HL-60 (cell line): ENCODE results near the gene MILR1.

Source experiments
- DNase-seq, 2 experiments: peaks; one replicate each; pipeline ENCODE4 v3.0.0-alpha.2; 2010 to 2020; ENCODE audit warnings: low read depth in 1 of 2, low spot score in 1 of 2
- H3K27ac ChIP-seq: fragments of 250-450 bp; sonication (Bioruptor Pico); replicated peaks from 2 replicates; pipeline ENCODE4 v1.5.1; 2020; ENCODE audit warnings: mild to moderate bottlenecking, moderate library complexity
- H3K27me3 ChIP-seq: fragments of 250-450 bp; sonication (Bioruptor Pico); 2 replicates; pipeline ENCODE4 v1.5.1; 2021; ENCODE audit warnings: mild to moderate bottlenecking, moderate library complexity; ENCODE audit not compliant: insufficient read depth, poor library complexity, severe bottlenecking
- H3K4me3 ChIP-seq: replicated peaks from 2 replicates; pipeline ENCODE4 v1.5.1; 2011; ENCODE audit warnings: mild to moderate bottlenecking, control low read depth, low read length; ENCODE audit not compliant: insufficient read depth
- CTCF ChIP-seq: IDR thresholded peaks from one replicate; pipeline ENCODE4 v1.5.1; 2011; ENCODE audit warnings: low read length, control low read depth, inconsistent platforms; ENCODE audit not compliant: insufficient read depth
- GABPA ChIP-seq: IDR thresholded peaks from 2 replicates; pipeline ENCODE4 v1.6.1; 2012; ENCODE audit warnings: low read depth
- POLR2AphosphoS5 ChIP-seq: IDR thresholded peaks from 2 replicates; pipeline ENCODE4 v1.6.1; 2012; ENCODE audit warnings: low read depth
- REST ChIP-seq: IDR thresholded peaks from 2 replicates; pipeline ENCODE4 v1.6.1; 2012; ENCODE audit warnings: low read depth; ENCODE audit not compliant: insufficient replicate concordance
- SPI1 ChIP-seq: IDR thresholded peaks from 2 replicates; pipeline ENCODE4 v1.6.1; 2012; ENCODE audit warnings: low read depth, mild to moderate bottlenecking, borderline replicate concordance

Gene MILR1

GRCh38 chr17:64472564-64472963 is 23.6 kb downstream of the MILR1 start:
- H3K27ac ChIP-seq: no peak overlapping the region
- no peak for DNase-seq
- H3K27me3 ChIP-seq: no peaks in the 10 kb centered on the region
- no peak overlapping the region for H3K4me3 ChIP-seq
- TF ChIP-seq REST (no peak), POLR2AphosphoS5 (no peak), GABPA (no peak), CTCF (no peak), SPI1 (no peak)

DNA sequence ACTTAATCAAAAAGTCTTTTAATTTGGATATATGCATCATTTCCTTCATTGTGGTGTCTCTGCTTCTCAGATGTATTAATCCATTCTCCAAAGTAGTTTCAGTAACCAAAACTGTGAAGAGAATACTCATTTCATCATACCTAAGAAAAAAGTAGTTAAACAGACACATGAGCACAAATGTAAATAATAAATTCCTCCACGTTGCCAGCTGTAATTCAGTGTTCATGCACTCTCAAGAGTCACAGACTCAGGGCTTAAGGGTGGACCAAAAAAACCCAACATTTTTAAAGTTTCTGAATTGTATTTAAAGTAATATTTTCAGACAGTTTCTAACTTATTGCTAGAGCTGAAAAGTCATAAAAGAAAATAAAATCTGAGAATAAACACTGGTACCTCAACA is 28.9 kb downstream of the MILR1 start:
- TF ChIP-seq GABPA (no peak), SPI1 (no peak), CTCF (no peak), POLR2AphosphoS5 (no peak), REST (no peak)
- Histone ChIP-seq H3K27ac (no peak overlapping the region), H3K27me3 (no peaks in the 10 kb centered on the region), H3K4me3 (no peak overlapping the region)
- DNase-seq: no peak

GRCh38 chr17:64480951-64481350 is 32.0 kb downstream of the MILR1 start:
- TF ChIP-seq POLR2AphosphoS5 (no peak), SPI1 (no peak), REST (no peak), GABPA (no peak), CTCF (no peak)
- no peak overlapping the region for H3K4me3 ChIP-seq
- no peaks in the 10 kb centered on the region for H3K27me3 ChIP-seq
- no peak for DNase-seq
- H3K27ac ChIP-seq: no peak overlapping the region
